ENCODE data around the gene CLDN15.
"Not testable (repeated sequence)": the region's sequence is repeated elsewhere in the genome, so short reads cannot be mapped to it uniquely, and the experiment has no call there.

Gene CLDN15

DNA sequence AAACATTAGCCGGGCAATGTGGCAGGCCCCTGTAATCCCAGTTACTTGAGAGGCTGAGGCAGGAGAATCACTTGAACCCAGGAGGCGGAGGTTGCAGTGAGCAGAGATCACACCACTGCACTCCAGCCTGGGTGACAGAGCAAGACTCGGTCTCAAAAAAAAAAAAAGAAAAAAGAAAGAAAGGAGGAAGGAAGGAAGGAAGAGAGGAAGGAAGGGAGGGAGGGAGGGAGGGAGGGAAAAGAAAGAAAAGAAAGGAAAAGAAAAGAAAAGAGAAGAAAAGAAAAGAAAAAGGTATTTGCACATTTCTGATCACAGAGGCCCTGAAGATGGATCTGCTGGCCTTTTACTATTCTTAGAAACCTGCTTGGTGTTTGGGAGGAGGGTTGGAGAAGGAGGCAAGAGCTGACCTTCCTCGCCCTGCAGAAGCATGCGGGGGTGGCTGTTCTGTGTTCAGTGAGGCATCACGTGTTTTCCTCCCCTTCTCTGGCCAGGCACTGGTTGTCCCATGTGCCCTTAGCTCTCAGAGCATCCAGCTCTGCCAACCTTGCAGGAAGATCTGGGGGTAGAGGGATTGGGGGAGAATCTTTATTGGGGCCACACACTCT is 26.6 kb upstream of the CLDN15 start:
- H3K27me3 ChIP-seq (ENCODE audit: insufficient read depth, low read length); H3K9ac ChIP-seq (ENCODE audit: low read depth, low read length); H3K4me3 ChIP-seq (ENCODE audit: low read length); H3K4me1 ChIP-seq (ENCODE audit: insufficient read depth, low read length); H3K27ac ChIP-seq (ENCODE audit: low read length); H3K36me3 ChIP-seq (ENCODE audit: insufficient read depth, low read depth, low read length); H3K9me3 ChIP-seq (ENCODE audit: insufficient read depth, low read depth, low read length): not testable (repeated sequence)

DNA sequence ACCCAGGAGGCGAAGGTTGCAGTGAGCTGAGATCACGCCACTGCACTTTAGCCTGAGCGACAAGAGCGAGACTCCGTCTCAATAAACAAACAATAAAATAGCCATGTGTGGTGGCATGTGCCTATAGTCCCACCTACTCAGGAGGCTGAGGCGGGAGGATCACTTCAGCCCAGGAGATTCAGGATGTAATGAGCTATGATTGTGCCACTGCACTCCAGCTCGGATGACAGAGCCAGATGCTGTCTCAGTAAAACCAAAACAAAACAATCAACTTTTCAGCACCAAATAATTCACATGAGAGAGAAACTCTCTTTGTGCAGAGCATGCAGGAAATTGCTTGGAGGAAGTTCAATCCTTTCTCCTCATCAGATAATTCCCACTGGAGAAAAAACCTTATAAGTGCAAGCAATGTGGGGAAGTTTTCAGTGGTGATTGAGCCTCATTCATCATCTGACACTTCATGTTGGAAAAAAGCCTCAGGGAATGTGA is 20.7 kb upstream of the CLDN15 start:
- no peaks in the 10 kb centered on the region for H3K36me3 ChIP-seq (ENCODE audit: insufficient read depth, low read depth, low read length)
- H3K4me1 ChIP-seq (ENCODE audit: insufficient read depth, low read length): no peaks in the 10 kb centered on the region
- H3K9me3 ChIP-seq (ENCODE audit: insufficient read depth, low read depth, low read length): no peaks in the 10 kb centered on the region
- no peak overlapping the region for H3K27ac ChIP-seq (ENCODE audit: low read length)
- H3K27me3 ChIP-seq (ENCODE audit: insufficient read depth, low read length): no peaks in the 10 kb centered on the region
- H3K4me3 ChIP-seq (ENCODE audit: low read length): no peak overlapping the region
- peak overlapping the region; percentile 37; the same call in 1 of the 2 replicates for H3K9ac ChIP-seq (ENCODE audit: low read depth, low read length)

GRCh38 chr7:101255796-101256195 is 18.2 kb upstream of the CLDN15 start:
- Histone ChIP-seq H3K9ac (ENCODE audit: low read depth, low read length) (no peak overlapping the region), H3K4me3 (ENCODE audit: low read length) (no peak overlapping the region), H3K4me1 (ENCODE audit: insufficient read depth, low read length) (0 out of 2 replicates have a peak, but pooled peaks cover 3% of the 10 kb centered on the region), H3K27ac (ENCODE audit: low read length) (no peak overlapping the region), H3K9me3 (ENCODE audit: insufficient read depth, low read depth, low read length) (no peaks in the 10 kb centered on the region), H3K36me3 (ENCODE audit: insufficient read depth, low read depth, low read length) (no peaks in the 10 kb centered on the region), H3K27me3 (ENCODE audit: insufficient read depth, low read length) (no peaks in the 10 kb centered on the region)

GRCh38 chr7:101253199-101253598 is 15.6 kb upstream of the CLDN15 start:
- not testable (repeated sequence) for H3K9ac ChIP-seq (ENCODE audit: low read depth, low read length); H3K4me3 ChIP-seq (ENCODE audit: low read length); H3K27ac ChIP-seq (ENCODE audit: low read length)

DNA sequence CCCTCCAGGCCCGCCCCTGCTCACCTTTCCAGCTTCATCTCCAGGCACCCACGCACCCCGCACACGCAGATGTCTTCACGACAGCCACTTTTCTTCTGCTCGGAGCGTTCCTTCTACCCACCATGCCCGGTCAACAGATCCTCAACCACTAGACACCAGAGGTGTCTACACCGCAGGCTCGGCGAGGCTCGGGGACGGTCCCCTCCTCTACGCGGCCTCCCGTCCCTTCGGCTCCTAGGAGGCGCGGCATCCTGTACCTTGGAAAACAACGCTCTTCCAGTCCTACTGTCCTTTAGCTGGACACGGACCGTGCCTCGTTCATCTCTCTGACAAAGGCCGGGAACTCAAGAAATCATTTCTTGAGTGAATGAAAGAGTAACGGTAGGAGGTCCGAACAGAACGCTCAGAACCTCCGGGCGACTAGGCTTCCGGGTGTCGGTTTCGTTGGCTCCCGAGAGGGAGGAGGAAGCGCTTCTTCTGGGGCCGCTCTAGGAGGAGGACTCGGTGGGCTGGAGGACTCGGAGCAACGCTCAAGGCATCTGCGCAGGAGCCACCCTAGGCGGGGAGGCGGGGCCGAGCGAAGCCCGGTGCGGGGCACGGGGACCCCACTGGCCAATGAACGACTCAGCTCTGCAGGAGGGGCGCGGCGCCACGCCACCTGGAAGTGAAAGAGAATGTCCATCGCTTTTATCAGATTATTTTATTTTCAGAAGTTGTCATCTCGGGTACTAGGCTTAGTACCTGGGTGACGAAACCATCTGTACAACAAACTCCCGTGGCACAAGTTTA is 14.5 kb upstream of the CLDN15 start:
- Histone ChIP-seq H3K9me3 (ENCODE audit: insufficient read depth, low read depth, low read length) (no peaks in the 10 kb centered on the region), H3K27me3 (ENCODE audit: insufficient read depth, low read length) (no peaks in the 10 kb centered on the region), H3K9ac (ENCODE audit: low read depth, low read length) (peak overlapping the region; percentile 88), H3K4me1 (ENCODE audit: insufficient read depth, low read length) (0 out of 2 replicates have a peak, but pooled peaks cover 3% of the 10 kb centered on the region), H3K27ac (ENCODE audit: low read length) (peak overlapping the region; percentile 79), H3K4me3 (ENCODE audit: low read length) (peak overlapping the region; percentile 96), H3K36me3 (ENCODE audit: insufficient read depth, low read depth, low read length) (peaks cover 5% of the 10 kb centered on the region; the same call in 1 of the 2 replicates)

More at GRCh38 chr7:101253199-101253598, 15.6 kb upstream of the CLDN15 start:
- H3K9me3 ChIP-seq (ENCODE audit: insufficient read depth, low read depth, low read length); H3K4me1 ChIP-seq (ENCODE audit: insufficient read depth, low read length); H3K27me3 ChIP-seq (ENCODE audit: insufficient read depth, low read length); H3K36me3 ChIP-seq (ENCODE audit: insufficient read depth, low read depth, low read length): not testable (repeated sequence)

DNA sequence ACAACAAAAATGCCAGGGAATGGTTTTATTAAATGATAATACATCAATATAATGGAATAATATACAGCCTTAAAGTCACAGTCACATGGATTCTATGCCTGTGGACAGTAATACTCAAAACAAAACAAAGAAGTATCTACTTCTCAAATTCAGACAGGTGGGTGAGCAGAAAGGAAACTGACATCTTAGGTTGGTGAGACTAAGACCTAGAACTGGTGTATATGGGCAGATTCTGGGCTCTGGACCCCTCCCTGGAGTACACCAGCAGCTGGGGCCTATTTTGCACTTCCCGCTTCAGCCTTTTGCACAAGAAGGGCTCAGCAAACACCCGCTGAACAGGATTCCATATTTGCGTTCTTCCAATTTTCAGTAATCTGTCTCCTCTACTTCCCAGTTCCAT is 12.7 kb upstream of the CLDN15 start:
- Histone ChIP-seq H3K4me1 (ENCODE audit: insufficient read depth, low read length) (0 out of 2 replicates have a peak, but pooled peaks cover 3% of the 10 kb centered on the region), H3K27me3 (ENCODE audit: insufficient read depth, low read length) (no peaks in the 10 kb centered on the region), H3K9ac (ENCODE audit: low read depth, low read length) (no peak overlapping the region), H3K9me3 (ENCODE audit: insufficient read depth, low read depth, low read length) (no peaks in the 10 kb centered on the region), H3K27ac (ENCODE audit: low read length) (no peak overlapping the region), H3K36me3 (ENCODE audit: insufficient read depth, low read depth, low read length) (peaks cover 5% of the 10 kb centered on the region; the same call in 1 of the 2 replicates), H3K4me3 (ENCODE audit: low read length) (no peak overlapping the region)

DNA sequence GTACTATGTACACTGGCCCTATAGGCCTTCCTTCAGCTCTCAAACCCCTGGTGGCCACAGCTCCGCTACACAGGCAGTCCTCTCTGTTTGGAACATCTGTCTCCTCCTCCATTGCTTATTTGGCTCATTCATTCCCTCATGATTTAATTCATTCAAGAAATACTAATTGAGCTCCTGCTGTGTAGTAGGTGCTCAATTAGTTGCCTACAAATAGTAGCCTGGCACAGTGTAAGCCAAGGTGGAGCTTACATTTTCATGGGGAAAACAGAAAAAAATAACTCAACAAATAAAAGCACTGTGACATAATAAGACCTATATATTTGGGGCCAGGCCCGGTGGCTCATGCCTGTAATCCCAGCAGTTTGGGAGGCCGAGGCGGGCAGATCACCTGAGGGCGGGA is 10.7 kb upstream of the CLDN15 start:
- H3K27ac ChIP-seq (ENCODE audit: low read length): no peak overlapping the region
- no peak overlapping the region for H3K4me3 ChIP-seq (ENCODE audit: low read length)
- peaks cover 5% of the 10 kb centered on the region; the same call in 1 of the 2 replicates for H3K36me3 ChIP-seq (ENCODE audit: insufficient read depth, low read depth, low read length)
- no peak overlapping the region for H3K9ac ChIP-seq (ENCODE audit: low read depth, low read length)
- H3K27me3 ChIP-seq (ENCODE audit: insufficient read depth, low read length): no peaks in the 10 kb centered on the region
- H3K9me3 ChIP-seq (ENCODE audit: insufficient read depth, low read depth, low read length): no peaks in the 10 kb centered on the region
- H3K4me1 ChIP-seq (ENCODE audit: insufficient read depth, low read length): 0 out of 2 replicates have a peak, but pooled peaks cover 3% of the 10 kb centered on the region

DNA sequence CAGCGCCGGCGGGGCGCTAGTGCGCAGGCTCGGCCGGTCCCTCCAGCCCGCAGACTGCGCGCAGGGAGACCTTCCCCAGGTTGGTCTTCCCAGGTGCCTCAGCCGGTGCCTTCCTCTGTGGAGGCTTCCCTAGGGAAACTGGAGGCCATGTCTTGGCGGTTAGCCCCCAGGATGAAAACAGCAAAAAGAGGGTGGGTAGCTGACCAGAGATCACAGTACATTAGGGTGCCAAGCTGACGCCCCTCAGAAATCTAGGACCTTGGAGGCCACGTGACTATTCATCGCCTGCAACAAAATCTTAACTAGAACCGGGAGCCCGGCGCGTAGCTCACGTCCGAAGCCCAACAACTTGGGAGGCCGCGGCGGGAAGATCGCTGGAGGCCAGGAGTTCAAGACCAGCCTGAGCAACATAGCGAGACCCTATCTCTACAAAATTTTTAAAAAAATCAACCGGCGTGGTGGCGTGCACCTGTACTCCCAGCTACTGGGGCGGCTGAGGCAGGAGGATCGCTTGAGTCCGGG is 7.6 kb upstream of the CLDN15 start:
- Histone ChIP-seq H3K36me3 (ENCODE audit: insufficient read depth, low read depth, low read length) (peaks cover 16% of the 10 kb centered on the region), H3K9me3 (ENCODE audit: insufficient read depth, low read depth, low read length) (no peaks in the 10 kb centered on the region), H3K4me1 (ENCODE audit: insufficient read depth, low read length) (no peaks in the 10 kb centered on the region), H3K27me3 (ENCODE audit: insufficient read depth, low read length) (no peaks in the 10 kb centered on the region), H3K27ac (ENCODE audit: low read length) (peak overlapping the region; percentile 69), H3K9ac (ENCODE audit: low read depth, low read length) (peak overlapping the region; percentile 91; the same call in 1 of the 2 replicates), H3K4me3 (ENCODE audit: low read length) (peak overlapping the region; percentile 100)

- H3K27ac ChIP-seq (ENCODE audit: low read length): peak within 1 kb of the TSS; percentile 86
- peak within 1 kb of the TSS; percentile 91; the same call in 1 of the 2 replicates for H3K9ac ChIP-seq (ENCODE audit: low read depth, low read length)
- peak within 1 kb of the TSS; percentile 100 for H3K4me3 ChIP-seq (ENCODE audit: low read length)
- no peaks in the 10 kb centered on the region for H3K9me3 ChIP-seq (ENCODE audit: insufficient read depth, low read depth, low read length)
- H3K27me3 ChIP-seq (ENCODE audit: insufficient read depth, low read length): no peaks in the 10 kb centered on the region
- peaks cover 20% of the 10 kb centered on the region for H3K36me3 ChIP-seq (ENCODE audit: insufficient read depth, low read depth, low read length)
- H3K4me1 ChIP-seq (ENCODE audit: insufficient read depth, low read length): no peaks in the 10 kb centered on the region
These were observed 7.0 kb upstream of the CLDN15 start, which contains the start of gene FIS1 for GRCh38 chr7:101244375-101245146. Gene FIS1, minus strand, starts transcription at chr7:101245081. Its CDS starts 77 bp downstream, at chr7:101245004.

DNA sequence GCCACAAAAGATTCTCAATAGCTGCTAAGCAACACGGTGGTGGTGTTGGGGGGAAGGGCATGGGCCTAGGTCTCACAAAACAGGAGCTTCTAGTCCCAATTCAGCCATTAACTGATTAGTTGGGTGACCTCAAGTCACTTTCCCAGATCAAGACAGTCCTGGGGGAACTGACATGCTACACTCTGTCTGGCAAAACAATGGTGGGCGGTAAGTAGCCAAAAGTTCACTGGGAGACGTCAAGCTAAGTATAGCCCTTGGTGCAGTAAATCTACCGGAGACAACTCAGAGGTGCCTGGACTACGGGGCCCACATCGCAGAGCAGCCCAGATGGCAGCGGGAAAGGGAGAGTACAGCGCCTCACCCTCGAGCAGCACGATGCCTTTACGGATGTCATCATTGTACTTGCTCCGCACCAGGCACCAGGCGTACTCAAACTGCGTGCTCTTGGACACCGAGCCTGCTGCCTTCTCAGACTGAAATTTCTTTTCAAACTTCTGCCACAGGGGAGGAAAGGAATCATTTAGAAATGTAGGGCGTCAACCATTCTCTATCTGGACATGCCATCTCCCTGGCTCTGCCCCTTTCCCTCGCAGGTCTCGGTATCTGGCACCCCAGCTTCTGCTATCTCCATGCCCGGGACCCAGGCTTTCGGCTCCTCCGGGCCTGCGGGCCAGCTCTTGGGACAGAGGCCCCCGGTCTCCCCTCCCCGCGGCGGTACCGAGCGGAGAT is 6.2 kb upstream of the CLDN15 start:
- H3K4me3 ChIP-seq (ENCODE audit: low read length): peak overlapping the region; percentile 100
- H3K36me3 ChIP-seq (ENCODE audit: insufficient read depth, low read depth, low read length): peaks cover 20% of the 10 kb centered on the region
- H3K27ac ChIP-seq (ENCODE audit: low read length): no peak overlapping the region
- no peaks in the 10 kb centered on the region for H3K4me1 ChIP-seq (ENCODE audit: insufficient read depth, low read length)
- H3K9ac ChIP-seq (ENCODE audit: low read depth, low read length): peak overlapping the region; percentile 91; the same call in 1 of the 2 replicates
- no peaks in the 10 kb centered on the region for H3K9me3 ChIP-seq (ENCODE audit: insufficient read depth, low read depth, low read length)
- no peaks in the 10 kb centered on the region for H3K27me3 ChIP-seq (ENCODE audit: insufficient read depth, low read length)

All from iPS-20b (cell line).